H1 (cell line): ENCODE data around the gene WRAP53. TPM values are rescaled to one million over a fixed set of nuclear protein-coding genes. Genes with fewer than 3 reads are reported as not detected.

Source experiments
- polyA plus RNA-seq, 7 experiments: library from polyadenylated mRNA; depleted of rRNA in 3 of 7; stranded (reverse) in 5 of 7; unstranded in 2 of 7; fragments of >200 nt in 5 of 7; fragments of 200-250 nt in 2 of 7; gene quantifications; 1 replicate in 5 of 7; 2 replicates in 1 of 7; 4 replicates in 1 of 7; pipeline versions ENCODE4 v1.2.1 to v1.2.3, GENCODE V29; 2011 to 2013; ENCODE audit warnings: missing spikeins in 2 of 7, mixed read lengths in 2 of 7
- total RNA-seq: library from RNA; stranded (reverse); fragmentation: NEBNext Ultra II Directional; extraction: Animal tissue kit (Norgen Biotek cat#: 25700); gene quantifications from 2 replicates; pipeline ENCODE4 v1.2.1, GENCODE V29; 2021
- TF ChIP-seq, protein P1 (sequence below): fragments of 300-600 bp; sonication (generic); IDR thresholded peaks from 2 replicates; pipeline ENCODE4 v1.7.1; 2012; ENCODE audit warnings: low read length, moderate library complexity, mild to moderate bottlenecking, inconsistent platforms; ENCODE audit not compliant: insufficient replicate concordance

Gene WRAP53
- total and polyA plus RNA-seq, 2 of the 8 experiments (the other 6 are each of a cell fraction or from before 2014, with no cell fraction given): 29.2 to 30.1 TPM

DNA sequence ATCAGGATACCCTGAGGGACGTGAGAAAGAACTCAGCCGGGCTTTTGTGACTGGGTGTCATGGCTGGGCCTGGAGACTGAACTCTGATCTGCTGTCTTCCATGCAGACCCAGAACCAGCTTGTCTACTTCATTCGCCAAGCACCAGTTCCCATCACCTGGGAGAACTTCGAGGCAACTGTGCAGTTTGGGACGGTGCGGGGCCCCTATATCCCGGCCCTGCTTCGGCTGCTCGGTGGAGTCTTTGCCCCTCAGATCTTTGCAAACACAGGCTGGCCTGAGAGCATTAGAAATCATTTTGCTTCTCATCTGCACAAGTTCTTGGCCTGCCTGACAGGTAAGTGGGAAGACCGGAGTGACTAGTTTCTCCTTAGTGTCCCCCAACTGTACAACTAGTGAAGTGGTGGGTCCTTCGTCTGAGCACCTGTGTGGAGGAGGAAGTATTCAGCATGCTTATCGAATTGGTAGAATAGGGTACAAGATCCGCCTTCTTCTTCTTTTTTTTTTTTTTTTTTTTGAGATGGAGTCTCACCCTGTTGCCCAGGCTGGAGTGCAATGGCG lies 44.8 kb downstream of the WRAP53 start (continued):
- TF ChIP-seq, protein P1, sequence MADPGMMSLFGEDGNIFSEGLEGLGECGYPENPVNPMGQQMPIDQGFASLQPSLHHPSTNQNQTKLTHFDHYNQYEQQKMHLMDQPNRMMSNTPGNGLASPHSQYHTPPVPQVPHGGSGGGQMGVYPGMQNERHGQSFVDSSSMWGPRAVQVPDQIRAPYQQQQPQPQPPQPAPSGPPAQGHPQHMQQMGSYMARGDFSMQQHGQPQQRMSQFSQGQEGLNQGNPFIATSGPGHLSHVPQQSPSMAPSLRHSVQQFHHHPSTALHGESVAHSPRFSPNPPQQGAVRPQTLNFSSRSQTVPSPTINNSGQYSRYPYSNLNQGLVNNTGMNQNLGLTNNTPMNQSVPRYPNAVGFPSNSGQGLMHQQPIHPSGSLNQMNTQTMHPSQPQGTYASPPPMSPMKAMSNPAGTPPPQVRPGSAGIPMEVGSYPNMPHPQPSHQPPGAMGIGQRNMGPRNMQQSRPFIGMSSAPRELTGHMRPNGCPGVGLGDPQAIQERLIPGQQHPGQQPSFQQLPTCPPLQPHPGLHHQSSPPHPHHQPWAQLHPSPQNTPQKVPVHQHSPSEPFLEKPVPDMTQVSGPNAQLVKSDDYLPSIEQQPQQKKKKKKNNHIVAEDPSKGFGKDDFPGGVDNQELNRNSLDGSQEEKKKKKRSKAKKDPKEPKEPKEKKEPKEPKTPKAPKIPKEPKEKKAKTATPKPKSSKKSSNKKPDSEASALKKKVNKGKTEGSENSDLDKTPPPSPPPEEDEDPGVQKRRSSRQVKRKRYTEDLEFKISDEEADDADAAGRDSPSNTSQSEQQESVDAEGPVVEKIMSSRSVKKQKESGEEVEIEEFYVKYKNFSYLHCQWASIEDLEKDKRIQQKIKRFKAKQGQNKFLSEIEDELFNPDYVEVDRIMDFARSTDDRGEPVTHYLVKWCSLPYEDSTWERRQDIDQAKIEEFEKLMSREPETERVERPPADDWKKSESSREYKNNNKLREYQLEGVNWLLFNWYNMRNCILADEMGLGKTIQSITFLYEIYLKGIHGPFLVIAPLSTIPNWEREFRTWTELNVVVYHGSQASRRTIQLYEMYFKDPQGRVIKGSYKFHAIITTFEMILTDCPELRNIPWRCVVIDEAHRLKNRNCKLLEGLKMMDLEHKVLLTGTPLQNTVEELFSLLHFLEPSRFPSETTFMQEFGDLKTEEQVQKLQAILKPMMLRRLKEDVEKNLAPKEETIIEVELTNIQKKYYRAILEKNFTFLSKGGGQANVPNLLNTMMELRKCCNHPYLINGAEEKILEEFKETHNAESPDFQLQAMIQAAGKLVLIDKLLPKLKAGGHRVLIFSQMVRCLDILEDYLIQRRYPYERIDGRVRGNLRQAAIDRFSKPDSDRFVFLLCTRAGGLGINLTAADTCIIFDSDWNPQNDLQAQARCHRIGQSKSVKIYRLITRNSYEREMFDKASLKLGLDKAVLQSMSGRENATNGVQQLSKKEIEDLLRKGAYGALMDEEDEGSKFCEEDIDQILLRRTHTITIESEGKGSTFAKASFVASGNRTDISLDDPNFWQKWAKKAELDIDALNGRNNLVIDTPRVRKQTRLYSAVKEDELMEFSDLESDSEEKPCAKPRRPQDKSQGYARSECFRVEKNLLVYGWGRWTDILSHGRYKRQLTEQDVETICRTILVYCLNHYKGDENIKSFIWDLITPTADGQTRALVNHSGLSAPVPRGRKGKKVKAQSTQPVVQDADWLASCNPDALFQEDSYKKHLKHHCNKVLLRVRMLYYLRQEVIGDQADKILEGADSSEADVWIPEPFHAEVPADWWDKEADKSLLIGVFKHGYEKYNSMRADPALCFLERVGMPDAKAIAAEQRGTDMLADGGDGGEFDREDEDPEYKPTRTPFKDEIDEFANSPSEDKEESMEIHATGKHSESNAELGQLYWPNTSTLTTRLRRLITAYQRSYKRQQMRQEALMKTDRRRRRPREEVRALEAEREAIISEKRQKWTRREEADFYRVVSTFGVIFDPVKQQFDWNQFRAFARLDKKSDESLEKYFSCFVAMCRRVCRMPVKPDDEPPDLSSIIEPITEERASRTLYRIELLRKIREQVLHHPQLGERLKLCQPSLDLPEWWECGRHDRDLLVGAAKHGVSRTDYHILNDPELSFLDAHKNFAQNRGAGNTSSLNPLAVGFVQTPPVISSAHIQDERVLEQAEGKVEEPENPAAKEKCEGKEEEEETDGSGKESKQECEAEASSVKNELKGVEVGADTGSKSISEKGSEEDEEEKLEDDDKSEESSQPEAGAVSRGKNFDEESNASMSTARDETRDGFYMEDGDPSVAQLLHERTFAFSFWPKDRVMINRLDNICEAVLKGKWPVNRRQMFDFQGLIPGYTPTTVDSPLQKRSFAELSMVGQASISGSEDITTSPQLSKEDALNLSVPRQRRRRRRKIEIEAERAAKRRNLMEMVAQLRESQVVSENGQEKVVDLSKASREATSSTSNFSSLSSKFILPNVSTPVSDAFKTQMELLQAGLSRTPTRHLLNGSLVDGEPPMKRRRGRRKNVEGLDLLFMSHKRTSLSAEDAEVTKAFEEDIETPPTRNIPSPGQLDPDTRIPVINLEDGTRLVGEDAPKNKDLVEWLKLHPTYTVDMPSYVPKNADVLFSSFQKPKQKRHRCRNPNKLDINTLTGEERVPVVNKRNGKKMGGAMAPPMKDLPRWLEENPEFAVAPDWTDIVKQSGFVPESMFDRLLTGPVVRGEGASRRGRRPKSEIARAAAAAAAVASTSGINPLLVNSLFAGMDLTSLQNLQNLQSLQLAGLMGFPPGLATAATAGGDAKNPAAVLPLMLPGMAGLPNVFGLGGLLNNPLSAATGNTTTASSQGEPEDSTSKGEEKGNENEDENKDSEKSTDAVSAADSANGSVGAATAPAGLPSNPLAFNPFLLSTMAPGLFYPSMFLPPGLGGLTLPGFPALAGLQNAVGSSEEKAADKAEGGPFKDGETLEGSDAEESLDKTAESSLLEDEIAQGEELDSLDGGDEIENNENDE: no peak
